ENCODE results near the gene NEK11. TPM values are rescaled to one million over a fixed set of nuclear protein-coding genes. Genes with fewer than 3 reads are reported as not detected.

Gene NEK11
- total and polyA plus RNA-seq, 2 donors (not counting 3 experiments of a cell fraction or from before 2014, with no cell fraction given): 1.7 to 4.3 TPM

- CTCF ChIA-PET: interaction anchor here (0.7 kb wide), 1 partner anchor 13 kb away, joined by 3 read pairs; no protein-coding TSS in a partner anchor
- DNase-seq (ENCODE audit: low read depth, low spot score) (no peak), FAIRE-seq (no peak)
- POLR2A ChIA-PET: no interaction called here
- TF ChIP-seq EZH2 (IDR thresholded peaks at IDR 0.05; ENCODE audit: borderline replicate concordance, low read depth, low read length, severe bottlenecking) (no peak), MYC (IDR thresholded peaks at IDR 0.05; ENCODE audit: low read depth, low read length) (no peak)
- Histone ChIP-seq H3K27me3 (ENCODE audit: control insufficient read depth in 2 of 2, insufficient read depth in 2 of 2, low read length in 2 of 2) (peaks cover 2 to 3% of the 10 kb centered on the region in 2 experiments), H3K36me3 (ENCODE audit: control insufficient read depth in 2 of 2, extremely low read depth in 1 of 2, insufficient read depth in 2 of 2, low read length in 2 of 2) (no peaks in the 10 kb centered on the region), H3K4me2 (ENCODE audit: insufficient read depth, low read length) (no peak overlapping the region), H3K9me1 (replicated peaks; ENCODE audit: control insufficient read depth, extremely low read depth, insufficient read depth, low read length) (no peaks in the 10 kb centered on the region), H3K4me1 (ENCODE audit: control insufficient read depth, extremely low read depth, insufficient read depth, low read length) (no peaks in the 10 kb centered on the region), H2AFZ (ENCODE audit: low read depth, low read length) (no peak overlapping the region), H4K20me1 (replicated peaks; ENCODE audit: control insufficient read depth, extremely low read depth, insufficient read depth, low read length) (no peaks in the 10 kb centered on the region), H3K4me3 (replicated peaks in 1 of 3; ENCODE audit: insufficient read depth in 1 of 3, low read depth in 1 of 3, low read length in 3 of 3) (no peak overlapping the region), H3K9ac (replicated peaks; ENCODE audit: extremely low read depth, insufficient read depth, low read length) (no peak overlapping the region), H3K79me2 (ENCODE audit: control insufficient read depth, insufficient read depth, low read length) (no peaks in the 10 kb centered on the region), H3K9me3 (replicated peaks; ENCODE audit: control insufficient read depth, insufficient read depth, low read length) (no peaks in the 10 kb centered on the region), H3K27ac (ENCODE audit: insufficient read depth, low read depth, low read length) (no peak overlapping the region)
- dilution Hi-C loops (cut with MboI; ENCODE audit: extremely low pct_ligation_motif_present, low sequenced_read_pairs): no loop called here
- no TSS peak for BruUV-seq (replicated peaks)
- intact Hi-C loops (cut with micrococcal nuclease): loop anchor here (5.0 kb wide), 1 partner anchor 173 kb away; no protein-coding TSS in a partner anchor
Observed at GRCh38 chr3:131279577-131279976, 252.9 kb downstream of the NEK11 start.

- intact Hi-C loops (cut with micrococcal nuclease) (no loop called here), dilution Hi-C loops (cut with MboI; ENCODE audit: extremely low pct_ligation_motif_present, low sequenced_read_pairs) (no loop called here)
- H3K27me3 ChIP-seq (ENCODE audit: control insufficient read depth in 2 of 2, insufficient read depth in 2 of 2, low read length in 2 of 2): peaks cover 2 to 3% of the 10 kb centered on the region in 2 experiments
- no peak overlapping the region for H3K9ac ChIP-seq (replicated peaks; ENCODE audit: extremely low read depth, insufficient read depth, low read length)
- H3K4me3 ChIP-seq (replicated peaks in 1 of 3; ENCODE audit: insufficient read depth in 1 of 3, low read depth in 1 of 3, low read length in 3 of 3): no peak overlapping the region
- H3K9me3 ChIP-seq (replicated peaks; ENCODE audit: control insufficient read depth, insufficient read depth, low read length): no peaks in the 10 kb centered on the region
- no peak for FAIRE-seq
- no peak for TF ChIP-seq CTCF (IDR thresholded peaks at IDR 0.05; ENCODE audit: extremely low read depth in 1 of 2, insufficient read depth in 1 of 2, low read depth in 1 of 2, low read length in 2 of 2)
- no peak for TF ChIP-seq FOS (IDR thresholded peaks at IDR 0.05; ENCODE audit: borderline replicate concordance, insufficient read depth, low read length)
- no peak for TF ChIP-seq GATA2 (IDR thresholded peaks at IDR 0.05; ENCODE audit: insufficient read depth, insufficient read length, low read depth, low read length)
- no peak for TF ChIP-seq EZH2 (IDR thresholded peaks at IDR 0.05; ENCODE audit: borderline replicate concordance, low read depth, low read length, severe bottlenecking)
- TF ChIP-seq MYC (IDR thresholded peaks at IDR 0.05; ENCODE audit: low read depth, low read length): no peak
- no peak for TF ChIP-seq POLR2A (IDR thresholded peaks at IDR 0.05; ENCODE audit: low read depth, low read length)
- no peak for TF ChIP-seq POLR2AphosphoS5 (IDR thresholded peaks at IDR 0.05; ENCODE audit: insufficient read depth, low read depth, low read length)
- no peak for TF ChIP-seq MAX (IDR thresholded peaks at IDR 0.05; ENCODE audit: insufficient read depth, insufficient read length)
- no peak for TF ChIP-seq JUN (IDR thresholded peaks at IDR 0.05; ENCODE audit: borderline replicate concordance, insufficient read depth, insufficient read length, low read depth)
- H2AFZ ChIP-seq (ENCODE audit: low read depth, low read length): no peak overlapping the region
- ChIA-PET POLR2A (no interaction called here), CTCF (interaction anchor here (1.0 to 2.0 kb wide), 2 partner anchors 10 to 24 kb away, joined by 3 to 6 read pairs; no protein-coding TSS in a partner anchor)
- DNase-seq (ENCODE audit: low read depth, low spot score): no peak
- H3K27ac ChIP-seq (ENCODE audit: insufficient read depth, low read depth, low read length): no peak overlapping the region
- H3K9me1 ChIP-seq (replicated peaks; ENCODE audit: control insufficient read depth, extremely low read depth, insufficient read depth, low read length): no peaks in the 10 kb centered on the region
- no peaks in the 10 kb centered on the region for H4K20me1 ChIP-seq (replicated peaks; ENCODE audit: control insufficient read depth, extremely low read depth, insufficient read depth, low read length)
- BruUV-seq (replicated peaks): no TSS peak
- no peak overlapping the region for H3K4me2 ChIP-seq (ENCODE audit: insufficient read depth, low read length)
- no peaks in the 10 kb centered on the region for H3K79me2 ChIP-seq (ENCODE audit: control insufficient read depth, insufficient read depth, low read length)
- no peaks in the 10 kb centered on the region for H3K36me3 ChIP-seq (ENCODE audit: control insufficient read depth in 2 of 2, extremely low read depth in 1 of 2, insufficient read depth in 2 of 2, low read length in 2 of 2)
- no peaks in the 10 kb centered on the region for H3K4me1 ChIP-seq (ENCODE audit: control insufficient read depth, extremely low read depth, insufficient read depth, low read length)
Observed at GRCh38 chr3:131282379-131282778, 255.7 kb downstream of the NEK11 start.
